GM21786 (cell line): Measurements from ENCODE around the gene COPS8.

ENCODE experiments used
- ATAC-seq: cut with Tn5 transposase; IDR thresholded peaks from one replicate; pipeline ENCODE4 v1.9.1; 2021; ENCODE audit not compliant: unreplicated experiment

The COPS8 gene

GRCh38 chr2:237097911-237098702, 12.4 kb downstream of the COPS8 start:
- ATAC-seq, result no peak

- ATAC-seq, result no peak
Measured at GRCh38 chr2:237099804-237100203, 14.1 kb downstream of the COPS8 start.

- ATAC-seq, result no peak
Measured at GRCh38 chr2:237101118-237101979, 15.7 kb downstream of the COPS8 start.

- ATAC-seq, result no peak
Measured at GRCh38 chr2:237102428-237102827, 16.7 kb downstream of the COPS8 start.

GRCh38 chr2:237109421-237109934, 23.8 kb downstream of the COPS8 start:
- ATAC-seq, result no peak

- no peak for ATAC-seq
Measured at GRCh38 chr2:237113026-237113795, 27.5 kb downstream of the COPS8 start.

- ATAC-seq, result no peak
Measured at GRCh38 chr2:237115870-237116269, 30.2 kb downstream of the COPS8 start.

GRCh38 chr2:237116431-237116830, 30.7 kb downstream of the COPS8 start:
- ATAC-seq, result no peak

- ATAC-seq, result no peak
Measured at GRCh38 chr2:237118025-237118424, 32.3 kb downstream of the COPS8 start.

GRCh38 chr2:237118561-237119155, 33.0 kb downstream of the COPS8 start:
- no peak for ATAC-seq

- ATAC-seq, result no peak
Measured at GRCh38 chr2:237120916-237121315, 35.2 kb downstream of the COPS8 start.

- ATAC-seq, result no peak
Measured at GRCh38 chr2:237121321-237121720, 35.6 kb downstream of the COPS8 start.

GRCh38 chr2:237122214-237122666, 36.6 kb downstream of the COPS8 start:
- no peak for ATAC-seq

GRCh38 chr2:237124820-237125219, 39.1 kb downstream of the COPS8 start:
- no peak for ATAC-seq

- ATAC-seq, result no peak
Measured at GRCh38 chr2:237125967-237126366, 40.3 kb downstream of the COPS8 start.

GRCh38 chr2:237126519-237127174, 41.0 kb downstream of the COPS8 start:
- ATAC-seq, result no peak

- ATAC-seq, result no peak
Measured at GRCh38 chr2:237128026-237128703, 42.5 kb downstream of the COPS8 start.

GRCh38 chr2:237128845-237129592, 43.3 kb downstream of the COPS8 start:
- ATAC-seq, result no peak
